HG03571 (cell line): Measurements from ENCODE around the gene BCAS4.
"Not testable (repeated sequence)": the region's sequence is repeated elsewhere in the genome, so short reads cannot be mapped to it uniquely, and the experiment has no call there.

Experiments
- ATAC-seq: cut with Tn5 transposase; IDR thresholded peaks from one replicate; pipeline ENCODE4 v1.9.1; 2021; ENCODE audit not compliant: unreplicated experiment

The BCAS4 gene

GRCh38 chr20:50794846-50795634 is at the start of gene BCAS4:
Gene BCAS4 (plus strand): TSS chr20:50795061. CDS start chr20:50795084, 23 bp downstream.
- peak; percentile 61 for ATAC-seq

- no peak for ATAC-seq
These were observed 49.2 kb upstream of the BCAS4 start for GRCh38 chr20:50745634-50746137.

GRCh38 chr20:50746138-50746940 is 48.5 kb upstream of the BCAS4 start:
- no peak for ATAC-seq

GRCh38 chr20:50747275-50747674 is 47.6 kb upstream of the BCAS4 start:
- ATAC-seq, result no peak

GRCh38 chr20:50750145-50750671 is 44.7 kb upstream of the BCAS4 start:
- no peak for ATAC-seq

- ATAC-seq, result no peak
These were observed 41.7 kb upstream of the BCAS4 start for GRCh38 chr20:50753152-50753551.

GRCh38 chr20:50754420-50754819 is 40.4 kb upstream of the BCAS4 start:
- ATAC-seq, result no peak

GRCh38 chr20:50756447-50756846 is 38.4 kb upstream of the BCAS4 start:
- ATAC-seq, result no peak

- ATAC-seq, result no peak
These were observed 36.4 kb upstream of the BCAS4 start for GRCh38 chr20:50758469-50758868.

- ATAC-seq, result no peak
These were observed 35.9 kb upstream of the BCAS4 start for GRCh38 chr20:50758992-50759391.

- no peak for ATAC-seq
These were observed 35.2 kb upstream of the BCAS4 start for GRCh38 chr20:50759678-50760077.

- ATAC-seq, result no peak
These were observed 32.8 kb upstream of the BCAS4 start for GRCh38 chr20:50762045-50762422.

GRCh38 chr20:50762435-50763220 is 32.2 kb upstream of the BCAS4 start:
- ATAC-seq, result no peak

- ATAC-seq, result not testable (repeated sequence)
These were observed 31.1 kb upstream of the BCAS4 start for GRCh38 chr20:50763550-50764458.

GRCh38 chr20:50765251-50765650 is 29.6 kb upstream of the BCAS4 start:
- not testable (repeated sequence) for ATAC-seq

GRCh38 chr20:50765674-50766073 is 29.2 kb upstream of the BCAS4 start:
- ATAC-seq, result no peak

- ATAC-seq, result not testable (repeated sequence)
These were observed 27.7 kb upstream of the BCAS4 start for GRCh38 chr20:50766955-50767809.

GRCh38 chr20:50768991-50769390 is 25.9 kb upstream of the BCAS4 start:
- ATAC-seq, result not testable (repeated sequence)

- ATAC-seq, result not testable (repeated sequence)
These were observed 25.2 kb upstream of the BCAS4 start for GRCh38 chr20:50769551-50770085.
